Esophagus squamous epithelium (tissue), 5 donors: ENCODE data around the gene SEMA6B. TPM values are rescaled to one million over a fixed set of nuclear protein-coding genes. Genes with fewer than 3 reads are reported as not detected.

Source experiments
- DNase-seq: peaks from one replicate; lab custom pipeline; 2025; lab: John Stamatoyannopoulos, UW
- H3K27ac ChIP-seq, 4 donors: fragments of 200-600 bp; sonication (generic); one replicate each; pipeline ENCODE4 v1.5.1; 2016 to 2019; ENCODE audit warnings: mild to moderate bottlenecking in 1 of 4
- H3K27me3 ChIP-seq, 4 donors: fragments of 200-600 bp; sonication (generic); 1 replicate in 3 of 4; 2 replicates in 1 of 4; pipeline versions ENCODE4 v1.5.1 to v1.6.0; 2017 to 2021; ENCODE audit warnings: antibody characterized with exemption in 1 of 4
- H3K36me3 ChIP-seq, 3 donors: fragments of 200-600 bp; sonication (generic); one replicate each; pipeline ENCODE4 v1.5.1; 2016 to 2019
- H3K4me1 ChIP-seq, 3 donors: fragments of 200-600 bp; sonication (generic); one replicate each; pipeline ENCODE4 v1.5.1; 2017 to 2019
- H3K4me3 ChIP-seq, 4 donors: fragments of 200-600 bp; sonication (generic); 1 replicate in 3 of 4; 2 replicates in 1 of 4; pipeline ENCODE4 v1.5.1; 2016 to 2019; ENCODE audit warnings: mild to moderate bottlenecking in 2 of 4, moderate library complexity in 1 of 4
- H3K9me3 ChIP-seq, 3 donors: fragments of 200-600 bp; sonication (generic); one replicate each; pipeline ENCODE4 v1.5.1; 2016 to 2019
- POLR2A ChIP-seq, 4 donors: fragments of 450-650 bp; IDR thresholded peaks; one replicate each; pipeline ENCODE4 v1.6.1; 2017; ENCODE audit warnings: antibody characterized with exemption in 4 of 4, mild to moderate bottlenecking in 4 of 4, moderate library complexity in 3 of 4
- WGBS, 2 donors: methylation state at CpG; one replicate each; pipeline ENCODE4 v1.1.5; 2018; 5-methylcytosine and 5-hydroxymethylcytosine counted together
- intact Hi-C: fragments of 100-400 bp; cut with DNase I; formaldehyde crosslinking; loops from one replicate; pipeline ENCODE4 v1.15.0; 2022
- total RNA-seq, 4 donors: library from RNA; depleted of rRNA; stranded (reverse); fragments of >200 nt; gene quantifications; one replicate each; pipeline ENCODE4 v1.1.0, GENCODE V29; 2016
- TF ChIP-seq, protein P1 (sequence below), 6 experiments: fragments of 450-650 bp in 4 of 6; fragments of 200-600 bp in 2 of 6; sonication (generic) in 2 of 6; IDR thresholded peaks; one replicate each; pipeline ENCODE4 v1.5.1; 2016 to 2019; ENCODE audit warnings: antibody characterized with exemption in 6 of 6, mild to moderate bottlenecking in 4 of 6, moderate library complexity in 4 of 6
- donor health status: DM: yes; HTN: yes; CAD: no.

Gene SEMA6B
- total RNA-seq, 4 donors from 2014 or later, result 0.61 to 4.3 (median 1.8) TPM

DNA sequence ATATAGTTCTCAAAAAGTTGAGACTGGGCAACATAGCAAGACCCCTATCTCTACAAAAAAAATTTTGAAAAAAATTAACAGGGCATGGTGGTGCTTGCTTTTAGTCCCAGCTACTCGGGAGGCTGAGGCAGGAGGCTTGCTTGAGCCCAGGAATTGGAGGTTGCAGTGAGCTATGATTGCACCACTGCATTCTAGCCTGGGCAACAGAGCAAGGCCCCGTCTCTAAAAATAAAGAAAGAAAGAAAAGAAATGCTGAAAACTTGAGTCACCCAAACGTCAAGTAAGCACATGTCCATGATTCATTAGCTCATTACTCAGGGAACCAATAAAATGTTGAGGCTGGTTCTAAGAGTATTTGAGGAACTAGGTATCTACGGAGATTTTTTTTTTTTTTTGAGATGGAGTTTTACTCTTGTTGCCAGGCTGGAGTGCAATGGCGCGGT is 33.9 kb upstream of the SEMA6B start:
- 23 to 28% methylated on average over 6 of the region's 6 CpGs for WGBS, 2 donors

GRCh38 chr19:4592445-4592844 is 33.0 kb upstream of the SEMA6B start:
- Histone ChIP-seq H3K27ac (no peak overlapping the region), H3K9me3 (no peaks in the 10 kb centered on the region), H3K4me3 (no peak overlapping the region), H3K36me3 (no peaks in the 10 kb centered on the region), H3K27me3 (peaks cover 0 to 69% (median 0%) of the 10 kb centered on the region in 4 donors), H3K4me1 (peaks cover 0 to 21% (median 0%) of the 10 kb centered on the region in 3 donors)
- intact Hi-C loops, result no loop called here
- TF ChIP-seq, protein P1, sequence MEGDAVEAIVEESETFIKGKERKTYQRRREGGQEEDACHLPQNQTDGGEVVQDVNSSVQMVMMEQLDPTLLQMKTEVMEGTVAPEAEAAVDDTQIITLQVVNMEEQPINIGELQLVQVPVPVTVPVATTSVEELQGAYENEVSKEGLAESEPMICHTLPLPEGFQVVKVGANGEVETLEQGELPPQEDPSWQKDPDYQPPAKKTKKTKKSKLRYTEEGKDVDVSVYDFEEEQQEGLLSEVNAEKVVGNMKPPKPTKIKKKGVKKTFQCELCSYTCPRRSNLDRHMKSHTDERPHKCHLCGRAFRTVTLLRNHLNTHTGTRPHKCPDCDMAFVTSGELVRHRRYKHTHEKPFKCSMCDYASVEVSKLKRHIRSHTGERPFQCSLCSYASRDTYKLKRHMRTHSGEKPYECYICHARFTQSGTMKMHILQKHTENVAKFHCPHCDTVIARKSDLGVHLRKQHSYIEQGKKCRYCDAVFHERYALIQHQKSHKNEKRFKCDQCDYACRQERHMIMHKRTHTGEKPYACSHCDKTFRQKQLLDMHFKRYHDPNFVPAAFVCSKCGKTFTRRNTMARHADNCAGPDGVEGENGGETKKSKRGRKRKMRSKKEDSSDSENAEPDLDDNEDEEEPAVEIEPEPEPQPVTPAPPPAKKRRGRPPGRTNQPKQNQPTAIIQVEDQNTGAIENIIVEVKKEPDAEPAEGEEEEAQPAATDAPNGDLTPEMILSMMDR (IDR thresholded peaks at IDR 0.05), result no peak
- no peak for TF ChIP-seq POLR2A (IDR thresholded peaks at IDR 0.05)
- 76% methylated on average over 5 of the region's 5 CpGs for WGBS, 2 donors
- DNase-seq, result no peak

More for the DNA sequence above, 33.9 kb upstream of the SEMA6B start:
- Histone ChIP-seq H3K36me3 (no peaks in the 10 kb centered on the region), H3K27me3 (peaks cover 0 to 79% (median 2%) of the 10 kb centered on the region in 4 donors), H3K27ac (no peak overlapping the region), H3K9me3 (no peaks in the 10 kb centered on the region), H3K4me1 (peaks cover 0 to 31% (median 4%) of the 10 kb centered on the region in 3 donors), H3K4me3 (no peak overlapping the region)
- TF ChIP-seq, protein P1 (IDR thresholded peaks at IDR 0.05), result no peak
- no peak for TF ChIP-seq POLR2A (IDR thresholded peaks at IDR 0.05)
- intact Hi-C loops, result no loop called here
- DNase-seq, result no peak

DNA sequence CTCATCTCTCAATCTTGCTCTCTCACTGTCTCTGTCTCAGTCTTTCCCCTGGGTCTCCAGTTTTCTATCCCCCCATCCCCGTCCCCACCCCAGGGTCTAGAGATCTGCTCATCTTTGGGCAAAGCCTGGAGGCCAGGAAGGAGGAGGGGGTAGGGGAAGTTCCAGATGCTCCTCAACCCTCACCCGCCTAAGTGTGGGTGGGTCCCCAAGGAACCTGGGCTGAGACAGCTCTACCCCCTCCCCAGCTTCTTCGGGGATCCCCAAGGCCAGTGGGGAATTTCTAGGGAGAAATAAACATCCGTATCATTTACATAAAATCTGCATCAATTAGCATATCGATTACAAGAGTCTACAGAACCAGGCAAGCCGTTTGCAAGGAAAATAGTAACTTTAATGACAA is 31.8 kb upstream of the SEMA6B start:
- WGBS, 2 donors, result 52 to 57% methylated on average over 4 to 6 of the region's 6 CpGs
- Histone ChIP-seq H3K36me3 (no peaks in the 10 kb centered on the region), H3K9me3 (no peaks in the 10 kb centered on the region), H3K4me3 (no peak overlapping the region), H3K27me3 (peaks cover 0 to 67% (median 0%) of the 10 kb centered on the region in 4 donors), H3K4me1 (peaks cover 0 to 16% (median 0%) of the 10 kb centered on the region in 3 donors), H3K27ac (no peak overlapping the region)
- TF ChIP-seq, protein P1 (IDR thresholded peaks at IDR 0.05), result no peak
- TF ChIP-seq POLR2A (IDR thresholded peaks at IDR 0.05), result no peak
- no peak for DNase-seq
- intact Hi-C loops, result no loop called here

DNA sequence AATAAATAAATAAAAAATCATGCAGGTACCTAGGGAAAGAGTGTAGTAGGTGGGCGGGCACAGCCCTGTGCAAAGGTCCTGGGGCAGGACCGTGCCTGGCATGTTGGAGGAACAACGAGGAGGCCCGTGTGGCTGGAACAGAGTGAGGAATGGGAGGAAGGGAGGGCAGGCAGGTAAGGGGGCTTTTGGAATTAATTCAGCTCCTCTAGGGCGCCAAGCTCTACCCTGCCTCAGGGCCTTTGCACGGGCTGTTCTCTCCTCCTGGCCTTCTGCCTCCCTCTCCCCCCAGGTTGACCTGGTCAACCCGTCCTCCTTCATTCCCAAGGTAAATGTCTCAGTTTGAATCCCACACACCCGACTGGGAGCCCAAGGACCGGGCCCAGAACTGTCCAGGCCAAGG is 31.1 kb upstream of the SEMA6B start:
- Histone ChIP-seq H3K27me3 (peaks cover 0 to 67% (median 1%) of the 10 kb centered on the region in 4 donors), H3K9me3 (no peaks in the 10 kb centered on the region), H3K4me3 (no peak overlapping the region), H3K27ac (no peak overlapping the region), H3K4me1 (peaks cover 0 to 16% (median 0%) of the 10 kb centered on the region in 3 donors), H3K36me3 (no peaks in the 10 kb centered on the region)
- no peak for TF ChIP-seq POLR2A (IDR thresholded peaks at IDR 0.05)
- TF ChIP-seq, protein P1 (IDR thresholded peaks at IDR 0.05), result no peak
- DNase-seq, result no peak
- WGBS, 2 donors, result 61 to 68% methylated on average over 7 of the region's 9 CpGs
- intact Hi-C loops, result no loop called here

GRCh38 chr19:4589579-4590410 is 30.3 kb upstream of the SEMA6B start:
- Histone ChIP-seq H3K27ac (no peak overlapping the region), H3K36me3 (no peaks in the 10 kb centered on the region), H3K9me3 (no peaks in the 10 kb centered on the region), H3K27me3 (peaks cover 0 to 69% (median 5%) of the 10 kb centered on the region in 4 donors), H3K4me3 (no peak overlapping the region), H3K4me1 (peaks cover 0 to 19% (median 3%) of the 10 kb centered on the region in 3 donors)
- no peak for DNase-seq
- intact Hi-C loops, result no loop called here
- 62 to 66% methylated on average over 9 to 10 of the region's 11 CpGs for WGBS, 2 donors
- TF ChIP-seq, protein P1 (IDR thresholded peaks at IDR 0.05), result peak in 3 of 6 experiments; percentile 12 to 15 (median 14)
- TF ChIP-seq POLR2A (IDR thresholded peaks at IDR 0.05), result no peak
